GM12878 (cell line): Measurements from ENCODE around the gene TTF2. TPM values are rescaled to one million over a fixed set of nuclear protein-coding genes. Genes with fewer than 3 reads are reported as not detected.

Experiments used
- ATAC-seq: fragments of 200-7000 bp; cut with Tn5 transposase; 3 replicates; pipeline ENCODE4 v1.9.1; 2020; ENCODE audit warnings: mild to moderate bottlenecking, moderate library complexity
- BruUV-seq: library from RNA; stranded (reverse); fragments of 400-500 nt; replicated peaks from 2 replicates; lab custom pipeline; 2021; lab: Mats Ljungman, UMichigan
- CTCF ChIA-PET: fragments of 300-600 bp; sonication (Branson Sonifier 250); formaldehyde crosslinking; extraction: SDS; loops from one replicate; lab custom pipeline; 2021; ENCODE audit warnings: inconsistent platforms; lab: Yijun Ruan, JAX
- POLR2A ChIA-PET: fragments of 350-600 bp; formaldehyde crosslinking; extraction: SDS; loops from one replicate; lab custom pipeline; 2021; ENCODE audit warnings: inconsistent platforms; lab: Charles Lee
- RAD21 ChIA-PET: fragments of 300-600 bp; sonication (Branson Sonifier 250); formaldehyde crosslinking; loops from one replicate; lab custom pipeline; 2023; ENCODE audit warnings: antibody characterized with exemption; ENCODE audit not compliant: unreplicated experiment; lab: Charles Lee
- SMC1A ChIA-PET: fragments of 300-600 bp; sonication (Branson Sonifier 250); formaldehyde crosslinking; loops from one replicate; lab custom pipeline; 2023; ENCODE audit not compliant: unreplicated experiment, uncharacterized antibody; lab: Charles Lee
- DNase-seq: peaks from one replicate; pipeline ENCODE4 v3.0.0-alpha.2; 2011; ENCODE audit warnings: low read depth, low spot score
- FAIRE-seq: peaks from 3 replicates; lab custom pipeline; 2011; peaks lifted over from hg19 to GRCh38; lab: Jason Lieb, UNC
- H2AFZ ChIP-seq: 2 replicates; pipeline ENCODE4 v1.6.0; 2011; ENCODE audit warnings: low read depth, low read length, control low read depth; ENCODE audit not compliant: control insufficient read depth
- H3K27ac ChIP-seq: 2 replicates; pipeline ENCODE4 v1.5.1; 2011; ENCODE audit warnings: control low read depth; ENCODE audit not compliant: control insufficient read depth, insufficient read depth
- H3K27me3 ChIP-seq, 2 experiments: replicated peaks in 1 of 2; 2 replicates each; pipeline versions ENCODE4 v1.6.0 to v1.6.1; 2011; ENCODE audit warnings: low read length in 1 of 2; ENCODE audit not compliant: control insufficient read depth in 2 of 2, insufficient read depth in 2 of 2
- H3K36me3 ChIP-seq, 2 experiments: 2 replicates each; pipeline ENCODE4 v1.5.1; 2011; ENCODE audit warnings: low read length in 1 of 2; ENCODE audit not compliant: control insufficient read depth in 2 of 2, insufficient read depth in 2 of 2
- H3K4me1 ChIP-seq: 2 replicates; pipeline ENCODE4 v1.6.1; 2011; ENCODE audit warnings: mild to moderate bottlenecking, low read length, moderate library complexity, mixed read lengths; ENCODE audit not compliant: control insufficient read depth, insufficient read depth
- H3K4me2 ChIP-seq: 2 replicates; pipeline ENCODE4 v1.6.0; 2011; ENCODE audit warnings: control low read depth; ENCODE audit not compliant: control insufficient read depth, insufficient read depth
- H3K4me3 ChIP-seq: fragments of 200-600 bp; sonication (generic); 2 replicates; pipeline ENCODE4 v1.5.1; 2016
- H3K79me2 ChIP-seq: 2 replicates; pipeline ENCODE4 v1.6.0; 2011; ENCODE audit warnings: low read length; ENCODE audit not compliant: control insufficient read depth, insufficient read depth
- H3K9ac ChIP-seq: 2 replicates; pipeline ENCODE4 v1.8.0; 2011; ENCODE audit warnings: low read length, control low read depth, mixed read lengths; ENCODE audit not compliant: control insufficient read depth, insufficient read depth
- H3K9me3 ChIP-seq: replicated peaks from 3 replicates; pipeline ENCODE4 v1.5.1; 2011; ENCODE audit warnings: mild to moderate bottlenecking, low read length; ENCODE audit not compliant: control insufficient read depth, insufficient read depth
- H4K20me1 ChIP-seq: 2 replicates; pipeline ENCODE4 v1.6.0; 2011; ENCODE audit not compliant: control insufficient read depth, insufficient read depth
- ASH2L ChIP-seq: fragments of 300-600, 200-600 bp; sonication (generic); IDR thresholded peaks from 2 replicates; pipeline ENCODE4 v1.6.1; 2017; ENCODE audit warnings: low read depth, mild to moderate bottlenecking, borderline replicate concordance
- ATF3 ChIP-seq: IDR thresholded peaks from 2 replicates; pipeline ENCODE4 v1.6.1; 2011; ENCODE audit warnings: low read depth, mild to moderate bottlenecking, low read length, moderate library complexity, borderline replicate concordance; ENCODE audit errors: extremely low read depth
- ATF7 ChIP-seq: fragments of 450-650 bp; IDR thresholded peaks from 2 replicates; pipeline ENCODE4 v1.6.1; 2016; ENCODE audit warnings: low read depth, mild to moderate bottlenecking
- BCL11A ChIP-seq: IDR thresholded peaks from 2 replicates; pipeline ENCODE4 v1.6.1; 2011; ENCODE audit warnings: low read depth, low read length
- BMI1 ChIP-seq: fragments of 450-650 bp; IDR thresholded peaks from 2 replicates; pipeline ENCODE4 v1.6.1; 2016; ENCODE audit warnings: mild to moderate bottlenecking, moderate library complexity, borderline replicate concordance
- E2F8 ChIP-seq: fragments of 450-650 bp; IDR thresholded peaks from 2 replicates; pipeline ENCODE4 v1.6.1; 2018; ENCODE audit warnings: mild to moderate bottlenecking, low read depth, moderate library complexity; ENCODE audit not compliant: partially characterized antibody
- EED ChIP-seq: sonication (generic); IDR thresholded peaks from 2 replicates; pipeline ENCODE4 v1.6.1; 2016; ENCODE audit warnings: antibody characterized with exemption, low read depth
- IRF3 ChIP-seq: fragments of 450-650 bp; IDR thresholded peaks from 2 replicates; pipeline ENCODE4 v1.6.1; 2014; ENCODE audit warnings: mild to moderate bottlenecking
- IRF5 ChIP-seq: fragments of 450-650 bp; IDR thresholded peaks from 2 replicates; pipeline ENCODE4 v1.6.1; 2017; ENCODE audit warnings: borderline replicate concordance
- MAX ChIP-seq: IDR thresholded peaks from 2 replicates; pipeline ENCODE4 v1.6.1; 2012; ENCODE audit warnings: low read depth, low read length, improper control_type of control experiment
- NFIC ChIP-seq: IDR thresholded peaks from 2 replicates; pipeline ENCODE4 v1.6.1; 2012; ENCODE audit warnings: low read depth, mild to moderate bottlenecking, inconsistent platforms, low read length, moderate library complexity
- NR2F1 ChIP-seq: fragments of 450-650 bp; conservative IDR thresholded peaks from 2 replicates; pipeline ENCODE4 v1.6.1; 2017; ENCODE audit warnings: mild to moderate bottlenecking
- POLR2A ChIP-seq: IDR thresholded peaks from 2 replicates; pipeline ENCODE4 v1.6.1; 2011; ENCODE audit warnings: low read depth, mild to moderate bottlenecking, low read length
- RELA ChIP-seq: fragments of 450-650 bp; IDR thresholded peaks from 2 replicates; pipeline ENCODE4 v1.8.0; 2014; ENCODE audit warnings: borderline replicate concordance; ENCODE audit not compliant: partially characterized antibody
- RELB ChIP-seq: fragments of 450-650 bp; IDR thresholded peaks from 2 replicates; pipeline ENCODE4 v1.6.1; 2017; ENCODE audit warnings: low read depth, mild to moderate bottlenecking, moderate library complexity
- RUNX3 ChIP-seq: IDR thresholded peaks from 2 replicates; pipeline ENCODE4 v1.6.1; 2012; ENCODE audit warnings: low read length, inconsistent platforms
- ZNF622 ChIP-seq: fragments of 450-650 bp; IDR thresholded peaks from 2 replicates; pipeline ENCODE4 v1.6.1; 2017; ENCODE audit warnings: mild to moderate bottlenecking, inconsistent platforms
- WGBS: methylation state at CpG from one replicate; pipeline ENCODE4 v1.1.6; 2016; ENCODE audit warnings: low lambda C conversion rate; ENCODE audit not compliant: insufficient replicate concordance, insufficient coverage; ENCODE audit errors: missing lambda C conversion rate; 5-methylcytosine and 5-hydroxymethylcytosine counted together
- in situ Hi-C: fragments of 300-500 bp; cut with MboI; formaldehyde crosslinking; loops from 9 replicates; pipeline ENCODE4 v1.14.3; 2018; ENCODE audit warnings: mixed read lengths
- intact Hi-C: fragments of 100-400 bp; cut with micrococcal nuclease; formaldehyde crosslinking; loops from one replicate; pipeline ENCODE4 v1.14.2; 2022; ENCODE audit not compliant: unreplicated experiment
- polyA plus RNA-seq, 11 experiments: library from polyadenylated mRNA; depleted of rRNA in 4 of 11; unstranded in 6 of 11; stranded (reverse) in 5 of 11; fragments of >200 nt; fragmentation: Nextera tagmentation in 4 of 11; fragmentation: Illumina TruSeq in 1 of 11; extraction: Ambion mirVana in 4 of 11; extraction: Trizol in 1 of 11; gene quantifications; 1 replicate in 1 of 11; 2 replicates in 10 of 11; pipeline versions ENCODE4 v1.2.1 to v1.2.3, GENCODE V29; 2011 to 2016; ENCODE audit warnings: inconsistent platforms in 2 of 11, missing spikeins in 2 of 11, low read depth in 1 of 11
- total RNA-seq, 4 experiments: library from RNA; depleted of rRNA in 3 of 4; stranded (reverse); fragments of >200 nt in 3 of 4; fragmentation: Illumina TruSeq in 1 of 4; extraction: Trizol in 1 of 4; gene quantifications; 2 replicates each; pipeline versions ENCODE4 v1.2.1 to v1.2.3, GENCODE V29; 2013 to 2021

The TTF2 gene
- total and polyA plus RNA-seq, 10 of the 15 experiments (the other 5 are each of a cell fraction or from before 2014, with no cell fraction given) = 17.7 to 134 (median 78.2) TPM

GRCh38 chr1:117106478-117106877 lies 46.4 kb downstream of the TTF2 start:
- no peak for TF ChIP-seq NR2F1
- TF ChIP-seq IRF5 = no peak
- TF ChIP-seq RELA = no peak
- no peak for TF ChIP-seq RUNX3
- no peak for TF ChIP-seq BMI1
- TF ChIP-seq NFIC = no peak
- TF ChIP-seq ZNF622 = no peak
- no peak for TF ChIP-seq ATF7
- TF ChIP-seq POLR2A = no peak
- no peak for TF ChIP-seq ATF3
- no peak for TF ChIP-seq IRF3
- TF ChIP-seq E2F8 = no peak
- TF ChIP-seq ASH2L = no peak
- no peak for TF ChIP-seq BCL11A
- no peak for TF ChIP-seq MAX
- no peak for TF ChIP-seq EED
- TF ChIP-seq RELB = no peak
- no peaks in the 10 kb centered on the region for H3K27me3 ChIP-seq
- H3K36me3 ChIP-seq = peaks cover 9 to 39% of the 10 kb centered on the region in 2 experiments
- DNase-seq (no peak), ATAC-seq (no peak), FAIRE-seq (no peak)
- H2AFZ ChIP-seq = no peak overlapping the region
- in situ Hi-C loops (no loop called here), intact Hi-C loops (no loop called here)
- no peak overlapping the region for H3K4me3 ChIP-seq
- H3K79me2 ChIP-seq = no peaks in the 10 kb centered on the region
- H3K9ac ChIP-seq = no peak overlapping the region
- POLR2A ChIA-PET = interaction anchor here (1.8 kb wide), 1 partner anchor 13 kb away, joined by 4 read pairs; no protein-coding TSS in a partner anchor
- no peak overlapping the region for H3K27ac ChIP-seq
- SMC1A ChIA-PET = interaction anchor here (0.6 kb wide), 1 partner anchor 9 kb away, joined by 3 read pairs; no protein-coding TSS in a partner anchor
- H3K9me3 ChIP-seq = no peaks in the 10 kb centered on the region
- H3K4me2 ChIP-seq = no peak overlapping the region
- H4K20me1 ChIP-seq = no peaks in the 10 kb centered on the region
- CTCF ChIA-PET = interaction anchor here (1.1 kb wide), 1 partner anchor 22 kb away, joined by 8 read pairs; no protein-coding TSS in a partner anchor
- RAD21 ChIA-PET = no interaction called here
- WGBS = 100% methylated on average over 2 of the region's 2 CpGs
- no peaks in the 10 kb centered on the region for H3K4me1 ChIP-seq
- BruUV-seq = no TSS peak
